HG02852 (cell line): ENCODE data around the gene PJA2.
A peak's percentile ranks its signal among the peaks of the same experiment; 100 is the strongest.

ENCODE experiments used
- ATAC-seq: cut with Tn5 transposase; IDR thresholded peaks from one replicate; pipeline ENCODE4 v1.9.1; 2021; ENCODE audit warnings: mild to moderate bottlenecking, moderate library complexity; ENCODE audit not compliant: unreplicated experiment

Gene PJA2

DNA sequence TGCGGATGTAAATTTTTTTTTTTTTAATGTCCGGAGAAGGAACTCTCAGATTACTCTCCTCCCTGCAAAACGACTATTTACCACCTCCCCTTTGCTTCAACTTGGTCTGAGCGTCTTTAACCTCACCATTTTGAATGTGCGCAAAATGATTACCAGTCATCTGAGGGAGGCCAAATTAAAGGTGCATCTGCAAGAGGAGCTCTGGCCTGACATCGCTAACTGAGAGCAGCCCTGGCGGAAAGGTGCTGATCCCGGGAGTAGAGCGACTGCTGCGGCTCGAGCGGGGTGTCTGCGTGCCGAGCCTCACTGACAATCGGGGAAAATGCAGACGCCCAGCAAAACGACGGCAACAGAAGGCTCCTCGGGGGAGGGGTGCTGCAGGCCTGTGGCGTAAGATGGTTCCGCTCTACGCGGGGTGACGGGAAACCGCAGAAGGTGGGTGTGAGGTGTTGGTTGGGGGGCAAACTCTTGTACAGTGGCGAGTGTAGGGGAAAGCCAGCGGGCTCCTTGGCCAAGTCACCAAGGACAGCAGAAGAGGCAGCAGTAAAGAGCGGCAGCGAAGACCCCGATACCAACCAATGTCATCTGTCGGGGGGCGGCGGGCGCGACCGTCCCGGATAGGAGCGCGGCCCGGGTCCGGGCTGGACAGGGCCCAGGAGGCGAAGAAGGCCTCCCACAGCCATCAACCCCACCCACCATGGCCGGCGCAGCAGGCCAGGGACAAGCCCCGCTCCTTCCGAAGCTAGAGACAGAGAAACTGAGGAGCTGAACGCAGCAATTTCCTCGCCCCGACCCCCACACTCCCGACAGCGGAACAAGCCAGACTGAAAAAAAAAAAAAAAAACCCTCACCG lies 557 bp downstream of the PJA2 start:
- ATAC-seq, result peak; percentile 32

DNA sequence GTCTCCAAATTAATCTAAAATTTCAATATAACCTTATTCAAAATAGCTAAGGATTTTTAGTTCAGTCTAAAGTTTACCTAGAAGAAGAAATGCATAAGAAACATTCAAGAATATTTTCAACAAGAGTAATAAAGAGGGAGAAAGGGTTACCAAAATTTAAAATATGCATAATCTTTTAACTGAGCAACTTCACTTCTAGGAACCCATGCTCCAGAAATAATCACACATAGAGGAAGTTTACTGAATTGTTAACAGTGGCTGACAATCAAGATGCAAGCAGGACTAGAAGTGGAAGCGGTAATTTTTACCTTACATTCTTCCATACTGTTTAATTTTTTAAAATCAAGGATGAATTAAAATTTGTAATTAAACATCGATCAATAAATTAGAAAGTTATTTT lies 1.9 kb downstream of the PJA2 start:
- ATAC-seq, result no peak

DNA sequence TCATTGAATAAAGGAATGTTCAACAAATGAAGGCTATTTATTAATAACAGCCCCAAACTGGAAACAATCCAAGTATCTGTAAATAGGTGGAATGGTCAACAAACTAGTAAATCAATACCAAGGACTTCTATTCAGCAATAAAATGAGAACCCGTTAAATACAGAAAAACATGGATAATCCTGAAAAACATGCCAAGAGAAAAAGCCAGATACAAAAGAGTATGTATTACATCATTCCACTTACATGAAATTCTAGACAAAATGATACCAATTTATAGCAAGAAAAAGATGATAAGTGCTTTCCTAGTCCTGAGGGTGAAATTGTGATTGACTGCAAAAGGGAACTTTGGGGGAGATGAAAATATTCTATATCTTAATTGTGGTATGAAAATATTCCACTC lies 3.1 kb downstream of the PJA2 start:
- ATAC-seq, result no peak

DNA sequence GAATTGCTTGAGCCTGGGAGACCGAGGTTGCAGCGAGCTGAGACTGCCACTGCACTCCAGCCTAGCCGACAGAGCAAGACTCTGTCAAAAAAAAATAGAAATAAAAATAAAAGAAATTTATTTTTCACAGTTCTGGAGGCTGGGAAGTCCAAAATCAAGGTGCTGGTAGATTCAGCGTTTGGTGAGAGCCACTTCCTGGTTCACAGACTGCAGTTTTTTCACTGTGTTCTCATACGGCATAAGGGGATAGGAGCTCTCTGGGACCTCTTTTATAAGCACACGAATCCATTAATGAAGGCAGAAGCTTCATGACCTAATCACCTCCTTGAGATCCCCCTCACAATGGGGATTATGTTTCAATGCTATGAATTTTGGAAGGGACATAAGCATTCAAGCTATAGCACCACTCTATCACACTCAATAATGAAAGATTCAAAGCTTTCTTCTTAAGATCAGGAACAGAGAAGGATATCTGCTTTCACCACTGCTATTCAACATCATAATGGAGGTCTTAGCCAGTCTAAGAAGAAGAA lies 5.3 kb downstream of the PJA2 start:
- no peak for ATAC-seq

DNA sequence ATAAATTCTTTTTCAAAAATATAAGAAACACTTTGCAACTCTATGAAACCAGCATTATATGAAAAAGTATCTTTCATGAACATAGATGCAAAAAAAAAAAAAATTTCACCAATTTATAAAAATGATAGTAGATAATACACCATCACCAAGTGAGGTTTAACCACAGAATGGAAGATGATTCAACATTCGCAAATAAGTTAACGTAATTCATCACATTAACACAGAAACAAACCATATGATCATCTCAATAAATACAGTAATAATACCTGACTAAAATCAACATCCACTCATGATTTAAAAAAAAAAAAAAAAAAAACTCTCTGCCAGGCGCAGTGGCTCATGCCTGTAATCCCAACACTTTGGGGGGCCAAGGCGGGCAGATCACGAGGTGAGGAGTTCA lies 6.3 kb downstream of the PJA2 start:
- no peak for ATAC-seq

DNA sequence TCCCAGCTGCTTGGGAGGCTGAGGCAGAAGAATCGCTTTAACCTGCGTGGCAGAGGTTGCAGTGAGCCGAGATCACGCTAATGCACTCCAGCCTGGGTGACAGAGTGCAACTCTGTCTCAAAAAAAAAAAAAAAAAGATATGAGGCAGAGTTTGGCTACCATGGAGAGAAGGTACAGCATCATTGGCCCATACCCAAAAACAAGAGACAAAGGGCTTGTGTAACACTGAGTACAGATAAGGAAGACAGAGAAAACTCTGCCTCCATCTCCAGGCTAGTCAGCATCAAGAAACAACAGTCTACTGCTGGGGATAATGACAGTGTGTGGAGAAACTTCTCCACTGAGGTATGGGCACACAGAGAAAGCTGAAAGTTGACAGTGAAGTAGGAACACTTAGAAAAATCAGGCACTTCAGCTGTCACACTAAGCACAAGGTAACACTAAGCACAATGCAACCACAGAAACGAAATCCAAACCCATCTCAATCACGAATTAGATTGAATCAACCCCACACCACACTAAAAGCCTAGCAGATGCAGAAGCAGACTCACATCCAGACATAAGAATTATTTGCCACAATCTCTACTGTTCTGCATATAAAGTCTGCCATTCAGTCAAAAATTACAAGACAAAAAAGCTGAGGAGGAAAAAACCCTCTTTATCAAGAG lies 10.5 kb downstream of the PJA2 start:
- no peak for ATAC-seq

DNA sequence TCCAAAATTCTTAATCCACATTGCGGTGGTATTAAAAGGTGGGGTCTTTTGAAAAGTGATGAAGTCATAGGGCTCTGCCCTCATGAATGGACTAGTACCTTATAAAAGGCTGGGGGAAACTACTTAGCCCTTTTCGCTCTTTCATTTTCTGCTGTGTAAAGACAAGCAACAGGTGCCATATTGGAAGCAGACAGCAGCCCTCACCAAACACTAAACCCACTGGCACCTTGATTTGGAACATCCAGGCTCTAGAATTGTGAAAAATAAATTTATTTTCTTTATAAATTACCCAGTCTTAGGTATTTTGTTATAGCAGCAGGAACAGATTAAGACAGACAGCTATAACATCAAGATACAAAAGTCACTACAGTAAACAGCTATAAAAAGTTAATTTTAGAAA lies 12.8 kb downstream of the PJA2 start:
- no peak for ATAC-seq

DNA sequence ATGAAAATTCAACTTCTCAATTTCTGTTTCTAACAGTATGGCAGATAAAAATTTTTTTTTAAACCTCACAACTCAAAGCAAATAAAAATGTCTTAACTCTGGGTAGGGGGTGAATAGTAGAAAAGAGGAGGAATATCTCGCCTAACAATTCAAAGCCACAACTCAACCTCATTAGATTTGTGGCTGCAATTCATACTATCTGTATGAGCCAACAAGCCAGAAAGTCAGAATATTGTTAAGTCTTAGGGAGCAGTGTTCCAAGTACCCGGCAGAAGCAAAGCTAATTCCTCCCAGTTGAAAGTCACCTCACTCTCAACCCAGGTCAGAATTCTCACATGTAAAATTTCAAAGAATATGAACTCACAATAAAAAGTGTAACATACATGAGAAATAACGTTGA lies 15.0 kb downstream of the PJA2 start:
- no peak for ATAC-seq

DNA sequence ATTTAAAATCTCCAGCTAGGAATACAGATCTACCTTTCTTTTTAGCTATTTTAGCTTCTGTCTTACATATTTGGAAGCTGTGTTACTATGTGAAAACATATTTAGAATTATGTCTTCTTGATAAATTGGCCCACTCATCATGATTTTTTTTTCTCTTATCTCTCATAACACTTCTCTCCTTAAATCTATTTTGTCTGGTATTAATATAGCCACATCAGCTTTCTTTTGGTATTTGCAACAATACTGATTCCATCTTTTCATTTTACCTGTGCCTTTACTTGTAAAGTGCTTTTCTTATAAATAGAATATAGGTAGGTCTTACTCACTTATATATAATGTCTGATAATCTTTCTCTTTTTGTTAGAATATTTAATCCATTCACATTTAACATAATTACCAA lies 19.6 kb downstream of the PJA2 start:
- ATAC-seq, result no peak

DNA sequence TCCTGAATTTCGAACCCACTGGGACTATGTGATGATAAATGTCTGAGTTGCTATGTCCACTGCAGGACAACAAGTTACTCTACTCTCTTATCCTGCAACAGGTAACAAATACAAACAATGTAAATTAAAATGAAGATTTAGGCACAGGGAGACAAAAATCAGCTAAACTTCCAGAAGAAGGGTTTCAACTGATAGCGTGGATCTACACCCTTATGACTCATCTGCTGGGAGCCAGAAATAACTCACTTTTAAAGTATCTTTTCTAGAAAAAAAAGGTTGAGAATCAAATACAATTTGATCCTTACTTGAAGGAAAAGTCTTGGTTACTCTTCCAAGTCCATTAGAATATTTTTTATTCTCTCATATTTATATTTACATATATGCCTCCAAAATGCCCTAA lies 21.4 kb downstream of the PJA2 start:
- no peak for ATAC-seq

DNA sequence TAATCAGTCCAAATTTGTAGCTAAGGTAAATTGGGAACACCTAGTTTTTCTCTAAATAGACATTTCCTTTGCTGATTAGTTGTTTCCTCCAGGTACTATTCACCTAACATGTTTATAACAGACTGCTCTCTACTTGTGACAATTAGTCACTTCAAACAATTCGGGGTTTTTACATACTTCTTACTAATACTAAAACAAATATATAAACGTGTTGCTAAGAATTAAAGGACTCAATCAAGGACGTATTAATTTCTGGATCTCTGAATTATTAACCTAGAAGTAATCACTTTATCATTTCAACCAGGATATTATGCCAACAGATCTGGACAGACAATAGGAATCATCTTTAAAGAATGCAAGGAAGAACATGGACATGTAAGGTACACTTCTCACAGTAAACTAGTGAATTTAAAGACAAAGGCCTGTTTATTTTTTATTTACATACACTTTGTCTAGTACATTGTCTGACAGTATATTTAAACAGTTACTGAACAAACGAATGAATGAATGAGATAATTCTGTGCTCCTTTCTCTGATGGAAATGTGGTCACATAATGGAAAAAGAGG lies 22.3 kb downstream of the PJA2 start:
- no peak for ATAC-seq

DNA sequence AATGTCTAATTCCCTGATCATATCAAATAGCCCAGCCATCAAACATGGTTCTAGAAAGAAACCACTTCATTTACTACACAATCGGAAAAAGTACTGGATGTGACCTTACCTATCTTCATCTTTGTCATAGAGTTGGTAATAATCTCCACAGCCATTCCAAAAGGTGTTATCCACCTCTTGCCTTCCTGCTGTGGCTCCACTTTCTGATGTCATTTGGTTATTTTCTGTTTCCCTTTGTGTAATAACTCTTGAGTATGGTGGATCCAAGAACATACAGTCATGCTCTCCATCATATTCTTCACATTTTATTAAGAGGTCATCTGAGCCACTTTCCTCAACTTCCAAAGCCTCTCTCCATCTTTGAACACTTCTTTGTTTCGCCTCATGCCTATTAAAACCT lies 31.7 kb downstream of the PJA2 start:
- no peak for ATAC-seq

DNA sequence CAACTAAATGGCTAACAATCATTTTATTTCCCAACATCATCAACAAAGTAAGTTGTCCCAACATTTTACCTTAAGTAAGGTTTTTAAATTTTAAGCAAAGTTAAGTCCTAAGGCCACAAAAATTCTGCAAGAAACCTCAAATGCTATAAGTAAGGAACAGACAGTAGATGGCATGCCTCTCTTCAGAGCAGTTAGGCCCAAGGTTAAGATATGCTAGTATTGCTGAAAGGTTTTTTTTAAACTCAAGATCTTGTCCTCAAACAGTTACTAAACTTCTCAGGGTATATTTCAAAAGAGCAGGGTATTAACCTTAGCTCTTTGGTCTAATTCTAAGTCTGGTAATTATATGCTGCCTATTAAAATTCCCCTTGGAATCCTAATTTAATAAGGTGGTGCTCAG lies 35.1 kb downstream of the PJA2 start:
- ATAC-seq, result no peak

DNA sequence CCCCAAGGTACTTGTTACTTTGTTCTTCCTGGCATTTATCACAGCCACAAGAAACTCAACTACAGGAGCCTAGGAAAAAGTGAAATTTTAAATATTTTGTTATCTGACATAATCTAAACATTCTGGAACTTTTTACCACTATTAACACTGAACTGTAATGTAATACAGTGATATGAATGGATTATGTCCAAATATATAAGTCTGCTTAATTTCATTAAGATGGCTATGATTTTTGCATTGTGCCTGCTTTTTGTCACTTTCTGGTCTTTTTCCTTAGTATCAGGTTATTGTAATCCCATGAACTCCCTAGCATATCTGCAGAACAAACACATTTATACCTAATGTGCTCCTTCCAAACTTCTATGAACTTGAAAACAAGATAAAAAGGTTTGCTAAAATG lies 35.8 kb downstream of the PJA2 start:
- no peak for ATAC-seq

DNA sequence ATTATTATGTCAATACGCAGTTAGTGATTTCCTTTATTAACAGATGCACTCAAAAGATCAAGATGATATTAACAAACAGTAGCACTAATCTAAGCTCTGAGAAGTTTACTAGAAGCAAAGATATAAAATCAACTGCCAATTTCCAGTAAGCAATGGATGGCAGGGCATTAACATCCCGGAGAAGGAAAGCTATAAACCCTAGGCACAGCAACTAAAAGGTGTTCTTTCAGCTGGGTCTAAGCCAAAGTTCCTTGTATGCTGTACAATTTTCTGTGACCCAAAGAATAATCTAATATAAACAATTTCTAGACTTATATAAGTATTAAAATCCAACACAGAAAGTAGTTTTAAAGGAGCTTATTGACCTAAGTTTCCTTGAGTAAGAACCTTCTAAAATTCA lies 39.4 kb downstream of the PJA2 start:
- ATAC-seq, result no peak

DNA sequence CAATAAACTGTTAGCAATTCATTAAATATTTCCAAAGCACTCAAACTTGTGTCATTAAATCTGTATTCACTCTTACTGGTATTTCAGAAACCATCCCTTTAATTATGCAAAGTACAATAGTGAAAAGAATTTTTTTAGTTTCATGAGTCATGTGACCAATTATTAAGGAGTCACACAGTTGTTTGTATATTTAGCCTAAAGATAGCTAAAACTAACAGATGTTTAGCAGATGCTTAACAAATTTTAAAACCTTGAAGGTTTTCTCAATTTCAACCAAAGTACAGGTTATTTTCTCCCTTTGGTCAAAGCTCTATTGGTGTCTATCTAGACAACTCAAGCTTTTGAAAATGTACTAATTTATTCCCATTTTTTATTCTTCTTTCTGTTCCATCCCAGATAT lies 44.1 kb downstream of the PJA2 start:
- no peak for ATAC-seq

DNA sequence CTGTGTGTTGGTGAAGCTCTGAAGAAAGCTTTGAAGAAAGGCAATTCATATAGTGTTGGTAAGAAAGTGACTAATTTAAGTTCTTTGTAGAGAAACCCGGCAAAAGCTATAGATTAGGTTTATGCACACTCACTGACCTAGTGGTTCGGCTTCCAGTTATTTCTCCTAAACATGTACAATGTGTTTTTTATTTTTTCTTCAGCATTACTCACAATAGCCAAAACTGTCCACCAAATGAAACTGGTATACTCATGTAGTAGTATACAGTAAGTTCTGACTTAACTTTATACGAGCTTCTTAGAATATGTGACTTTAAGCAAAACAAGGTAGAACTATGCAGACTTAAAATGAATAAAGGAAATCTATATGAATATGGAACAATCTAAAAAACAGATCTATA lies 44.8 kb downstream of the PJA2 start:
- ATAC-seq, result no peak

DNA sequence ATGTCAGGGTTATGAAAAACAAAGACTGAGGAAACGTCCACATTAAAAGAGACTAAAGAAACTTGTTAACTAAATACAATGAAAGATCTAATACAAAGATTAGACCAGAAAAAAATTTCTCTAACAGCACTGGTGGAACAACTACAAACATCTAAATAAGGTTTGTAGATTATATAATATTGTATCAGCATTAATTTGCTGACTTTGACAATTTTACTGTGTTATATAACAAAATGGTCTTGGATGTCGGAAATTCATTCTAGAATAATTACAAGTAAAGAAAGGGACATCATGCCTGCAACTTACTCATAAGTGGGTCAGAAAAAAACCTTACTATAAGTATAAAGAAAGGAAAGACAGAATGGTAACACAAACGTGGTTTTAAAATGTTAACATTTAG lies 50.1 kb downstream of the PJA2 start:
- no peak for ATAC-seq

DNA sequence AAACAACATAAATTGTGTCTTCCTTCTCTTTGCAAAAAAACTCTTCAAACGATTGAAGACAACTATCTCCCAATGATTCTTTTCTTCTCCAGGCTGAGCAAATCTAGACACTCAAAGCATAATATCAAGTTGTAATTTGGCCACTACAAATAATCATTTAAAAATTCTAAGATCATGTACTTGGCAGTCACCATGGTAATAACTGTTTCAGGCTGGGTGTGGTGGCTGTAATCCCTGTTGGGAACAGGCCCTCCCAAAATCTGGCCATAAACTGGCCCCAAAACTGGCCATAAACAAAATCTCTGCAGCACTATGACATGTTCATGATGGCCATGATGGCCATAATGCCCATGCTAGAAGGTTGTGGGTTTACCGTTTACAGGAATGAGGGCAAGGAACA lies 52.0 kb downstream of the PJA2 start:
- ATAC-seq, result no peak

DNA sequence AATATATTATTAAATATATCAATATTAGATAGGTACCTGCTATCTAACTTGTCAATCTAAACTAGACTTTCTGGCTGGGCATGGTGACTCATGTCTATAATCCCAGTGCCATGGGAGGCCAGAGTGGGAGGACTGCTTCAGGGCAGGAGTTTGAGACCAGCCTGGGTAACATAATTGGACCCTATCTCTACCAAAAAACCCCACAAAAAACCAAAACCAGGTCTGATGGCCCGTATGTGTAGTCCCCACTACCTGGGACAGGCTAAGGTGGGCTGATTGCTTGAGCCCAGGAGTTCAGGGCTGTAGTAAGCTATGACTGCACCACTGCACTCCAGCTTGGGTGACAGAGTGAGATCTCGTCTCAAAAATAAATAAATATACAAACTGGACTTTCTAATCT lies 55.0 kb downstream of the PJA2 start:
- ATAC-seq, result no peak

DNA sequence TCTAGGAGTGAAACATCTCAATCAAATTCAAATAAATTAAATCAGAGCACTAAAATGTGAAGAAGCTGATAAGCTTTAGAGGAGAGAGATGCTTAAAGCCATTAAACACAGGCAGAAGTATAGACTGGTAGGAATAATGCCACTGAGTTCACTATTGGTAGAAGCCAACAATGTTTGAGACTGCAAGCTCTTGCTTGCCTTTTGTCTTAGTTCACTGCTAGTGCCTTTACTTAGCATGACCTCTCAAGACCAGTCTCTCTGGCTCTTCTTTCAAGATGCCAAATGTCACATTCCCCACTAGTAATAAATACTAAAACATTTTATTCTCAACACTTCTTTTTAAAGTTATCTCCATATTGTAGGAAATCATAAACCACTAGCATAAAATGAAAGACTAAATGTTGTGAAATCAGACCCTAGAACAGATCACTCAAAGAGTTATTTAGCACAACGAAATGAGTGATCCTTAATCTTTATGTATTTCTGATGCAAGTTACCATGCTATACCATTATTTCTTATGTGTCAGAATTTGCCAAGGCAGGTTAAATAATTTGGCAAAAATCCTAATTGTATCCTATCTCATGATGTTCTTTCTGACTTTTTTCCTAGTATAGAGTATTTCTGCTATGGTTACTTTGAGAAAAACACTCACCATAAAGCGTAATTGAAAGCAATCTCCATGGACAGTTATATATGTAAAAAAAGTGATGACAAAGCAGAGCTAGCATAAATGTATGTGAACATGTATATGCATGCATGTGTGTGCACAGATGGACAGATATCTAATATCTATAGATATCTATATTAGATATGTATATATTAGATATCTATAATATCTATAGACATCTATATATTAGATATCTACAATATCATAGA lies 57.5 kb downstream of the PJA2 start:
- no peak for ATAC-seq
